BJ (cell line): ENCODE results near the gene ZNF592. TPM values are rescaled to one million over a fixed set of nuclear protein-coding genes. Genes with fewer than 3 reads are reported as not detected.

ENCODE experiments used
- CTCF ChIA-PET: fragments of 350-600 bp; formaldehyde crosslinking; extraction: SDS; loops from one replicate; lab custom pipeline; 2021; ENCODE audit warnings: antibody characterized with exemption, inconsistent platforms; lab: Yijun Ruan, JAX
- POLR2A ChIA-PET: fragments of 300-600 bp; sonication (Branson Sonifier 250); formaldehyde crosslinking; extraction: SDS; loops from one replicate; lab custom pipeline; 2021; ENCODE audit warnings: antibody characterized with exemption; lab: Charles Lee
- DNase-seq: peaks from one replicate; pipeline ENCODE4 v3.0.0-alpha.2; 2011; ENCODE audit warnings: low read depth
- H3K27me3 ChIP-seq: 2 replicates; pipeline ENCODE4 v1.6.0; 2011; ENCODE audit warnings: low read length; ENCODE audit not compliant: control insufficient read depth, insufficient read depth
- H3K36me3 ChIP-seq: 2 replicates; pipeline ENCODE4 v1.5.1; 2011; ENCODE audit warnings: low read length; ENCODE audit not compliant: control insufficient read depth, insufficient read depth
- H3K4me3 ChIP-seq: 2 replicates; pipeline ENCODE4 v1.5.1; 2011; ENCODE audit warnings: low read depth, mild to moderate bottlenecking, control low read depth, low read length
- CTCF ChIP-seq: IDR thresholded peaks from 2 replicates; pipeline ENCODE4 v1.5.1; 2011; ENCODE audit warnings: low read depth, mild to moderate bottlenecking, control low read depth, inconsistent platforms, low read length, moderate library complexity; ENCODE audit not compliant: insufficient read depth
- polyA plus RNA-seq: library from polyadenylated mRNA; depleted of rRNA; stranded (reverse); fragments of >200 nt; gene quantifications from 2 replicates; pipeline ENCODE4 v1.2.3, GENCODE V29; 2011

The ZNF592 gene
- polyA plus RNA-seq, 1 experiment, result 11.0 TPM

GRCh38 chr15:84736375-84736774 is 12.0 kb upstream of the ZNF592 start:
- DNase-seq, result no peak
- Histone ChIP-seq H3K4me3 (no peak overlapping the region), H3K36me3 (no peaks in the 10 kb centered on the region), H3K27me3 (no peaks in the 10 kb centered on the region)
- TF ChIP-seq CTCF, result no peak
- ChIA-PET POLR2A (interaction anchor here (0.6 kb wide), 1 partner anchor 10 kb away, joined by 7 read pairs; no protein-coding TSS in a partner anchor), CTCF (no interaction called here)

- TF ChIP-seq CTCF, result no peak
- CTCF ChIA-PET, result no interaction called here
- Histone ChIP-seq H3K27me3 (no peaks in the 10 kb centered on the region), H3K36me3 (no peaks in the 10 kb centered on the region), H3K4me3 (no peak overlapping the region)
- DNase-seq, result no peak
- POLR2A ChIA-PET, result no interaction called here
Measured at GRCh38 chr15:84737005-84737404, 11.4 kb upstream of the ZNF592 start.

GRCh38 chr15:84740691-84741090 is 7.7 kb upstream of the ZNF592 start:
- H3K4me3 ChIP-seq, result no peak overlapping the region
- H3K27me3 ChIP-seq, result no peaks in the 10 kb centered on the region
- H3K36me3 ChIP-seq, result no peaks in the 10 kb centered on the region
- TF ChIP-seq CTCF, result no peak
- CTCF ChIA-PET, result no interaction called here
- POLR2A ChIA-PET, result no interaction called here
- DNase-seq, result no peak

- Histone ChIP-seq H3K4me3 (no peak overlapping the region), H3K36me3 (no peaks in the 10 kb centered on the region), H3K27me3 (no peaks in the 10 kb centered on the region)
- no peak for TF ChIP-seq CTCF
- no peak for DNase-seq
- ChIA-PET POLR2A (no interaction called here), CTCF (no interaction called here)
Measured at GRCh38 chr15:84741121-84741520, 7.3 kb upstream of the ZNF592 start.

- Histone ChIP-seq H3K36me3 (no peaks in the 10 kb centered on the region), H3K4me3 (peak overlapping the region; percentile 91), H3K27me3 (no peaks in the 10 kb centered on the region)
- no peak for DNase-seq
- ChIA-PET CTCF (interaction anchor here (1.0 to 1.5 kb wide), 3 partner anchors 19 to 181 kb away, joined by 3 read pairs; no protein-coding TSS in a partner anchor), POLR2A (no interaction called here)
- TF ChIP-seq CTCF, result peak; percentile 22; the same call in 1 of the 2 replicates
Measured at GRCh38 chr15:84747416-84748273, 747 bp upstream of the ZNF592 start.
